GM19351 (cell line): Measurements from ENCODE around the gene ZNF790.
"Not testable (repeated sequence)": the region's sequence is repeated elsewhere in the genome, so short reads cannot be mapped to it uniquely, and the experiment has no call there.

Source experiments
- ATAC-seq: cut with Tn5 transposase; IDR thresholded peaks from one replicate; pipeline ENCODE4 v1.9.1; 2021; ENCODE audit warnings: mild to moderate bottlenecking, moderate library complexity; ENCODE audit not compliant: unreplicated experiment

The ZNF790 gene

GRCh38 chr19:36837906-36838783, at the start of gene ZNF790:
Gene ZNF790 (minus strand): TSS chr19:36838387. CDS start chr19:36825619, 12,768 bp downstream.
- peak; percentile 94 for ATAC-seq

- ATAC-seq: no peak
Measured at GRCh38 chr19:36876993-36877938, 39.1 kb upstream of the ZNF790 start.

GRCh38 chr19:36851898-36852297, 13.7 kb upstream of the ZNF790 start:
- no peak for ATAC-seq

- peak; percentile 82 for ATAC-seq
Measured at GRCh38 chr19:36850559-36851442, 12.6 kb upstream of the ZNF790 start, which contains the start of gene ZNF345. Gene ZNF345 (plus strand): TSS chr19:36850876. CDS start chr19:36876831, 25,955 bp downstream.

DNA sequence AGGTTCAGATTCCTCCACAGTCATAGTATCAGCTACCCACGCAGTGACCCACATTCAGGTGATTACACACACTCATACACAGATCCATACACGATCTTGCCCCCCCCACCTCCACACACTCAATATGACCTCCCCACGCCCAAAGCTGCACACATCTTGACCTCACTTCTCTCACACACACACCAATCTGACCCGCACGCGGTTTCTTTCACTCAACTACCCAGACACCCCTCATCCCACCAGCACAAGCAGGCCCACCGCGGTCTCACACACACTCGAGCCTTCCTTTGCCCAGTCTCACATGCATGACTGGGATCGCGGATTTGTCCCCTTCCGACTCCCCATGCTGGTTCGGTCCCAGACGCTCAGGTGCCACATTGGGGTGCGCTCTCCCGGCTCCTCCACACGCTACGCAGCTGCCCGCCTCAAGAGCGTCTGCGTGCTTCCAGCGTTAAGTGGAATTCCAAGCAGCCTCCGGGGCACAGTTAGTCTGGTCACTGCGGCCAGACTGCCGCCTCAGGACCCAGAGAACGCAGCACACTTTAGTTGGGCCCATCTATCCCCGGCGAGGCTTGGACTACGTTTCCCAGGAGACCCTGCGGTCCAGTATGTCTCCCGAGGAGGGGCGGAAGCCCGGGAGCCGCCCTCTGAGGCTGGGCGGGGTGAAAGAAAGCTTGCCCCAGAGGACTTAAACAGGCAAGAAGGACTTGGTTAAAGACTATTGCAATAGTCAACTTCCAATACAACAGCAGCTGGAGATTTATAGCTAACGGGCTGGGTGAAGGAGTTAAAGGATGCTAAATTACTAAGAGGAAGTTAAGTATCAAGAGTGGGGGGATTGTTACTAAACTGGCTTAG, 11.7 kb upstream of the ZNF790 start:
- peak; percentile 85 for ATAC-seq

DNA sequence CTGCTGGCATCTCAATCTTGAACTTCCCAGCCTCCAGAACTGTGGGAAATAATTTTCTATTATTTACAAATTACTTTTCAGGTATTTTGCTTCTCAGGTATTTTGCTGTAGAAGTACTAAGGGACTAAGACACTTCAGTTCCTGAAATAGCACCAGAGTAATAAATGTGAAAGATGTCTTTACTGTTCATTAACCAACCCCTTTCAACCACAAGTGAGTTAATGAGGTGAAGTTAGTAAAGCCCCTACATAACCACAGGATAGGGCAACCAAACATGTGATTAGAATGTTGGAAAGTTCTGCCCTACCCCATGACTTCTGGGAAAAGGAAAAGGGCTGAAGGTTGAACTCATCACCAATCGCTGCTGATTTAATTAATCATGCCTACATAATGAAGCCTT, 9.8 kb upstream of the ZNF790 start:
- ATAC-seq: no peak

- no peak for ATAC-seq
Measured at GRCh38 chr19:36838784-36839324, 667 bp upstream of the ZNF790 start.

- ATAC-seq: no peak
Measured at GRCh38 chr19:36837176-36837905, 846 bp downstream of the ZNF790 start.

GRCh38 chr19:36833430-36833829, 4.8 kb downstream of the ZNF790 start:
- ATAC-seq: no peak

DNA sequence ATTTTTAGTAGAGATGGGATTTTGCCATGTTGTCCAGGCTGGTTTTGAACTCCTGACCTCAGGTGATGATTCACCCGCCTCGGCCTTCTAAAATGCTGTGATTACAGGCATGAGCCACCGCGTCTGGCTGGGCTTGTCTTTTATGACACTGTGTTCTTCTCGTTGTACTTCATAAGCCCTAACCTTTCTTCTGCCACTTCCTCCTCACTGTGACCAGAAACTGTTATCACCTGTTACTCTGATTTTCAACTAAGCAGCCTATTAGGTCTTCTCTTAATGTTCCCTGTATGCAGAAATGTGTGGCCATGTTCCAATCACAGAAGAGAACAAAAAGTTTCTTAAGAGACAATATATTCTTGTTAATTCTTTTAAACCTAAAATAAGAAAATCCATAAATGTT, 16.4 kb downstream of the ZNF790 start:
- no peak for ATAC-seq

GRCh38 chr19:36819130-36819630, 19.0 kb downstream of the ZNF790 start:
- ATAC-seq: no peak

- no peak for ATAC-seq
Measured at GRCh38 chr19:36807029-36807428, 31.2 kb downstream of the ZNF790 start.

- no peak for ATAC-seq
Measured at GRCh38 chr19:36805364-36805763, 32.8 kb downstream of the ZNF790 start.

GRCh38 chr19:36797786-36798108, 40.4 kb downstream of the ZNF790 start:
- no peak for ATAC-seq

DNA sequence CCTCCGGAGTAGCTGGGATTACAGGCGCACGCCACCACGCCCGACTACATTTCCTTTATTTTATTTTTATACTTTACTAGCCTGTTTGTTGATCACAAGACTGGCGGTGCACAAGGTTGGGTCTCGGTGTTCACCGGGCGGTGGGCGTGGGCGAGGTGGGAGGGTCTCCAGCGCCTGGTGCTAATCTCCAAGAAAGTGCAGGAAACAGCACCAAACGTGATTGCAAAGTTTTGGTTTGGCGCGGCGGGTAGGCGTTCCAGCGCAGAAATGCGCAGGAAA, 41.5 kb downstream of the ZNF790 start:
- ATAC-seq: no peak

DNA sequence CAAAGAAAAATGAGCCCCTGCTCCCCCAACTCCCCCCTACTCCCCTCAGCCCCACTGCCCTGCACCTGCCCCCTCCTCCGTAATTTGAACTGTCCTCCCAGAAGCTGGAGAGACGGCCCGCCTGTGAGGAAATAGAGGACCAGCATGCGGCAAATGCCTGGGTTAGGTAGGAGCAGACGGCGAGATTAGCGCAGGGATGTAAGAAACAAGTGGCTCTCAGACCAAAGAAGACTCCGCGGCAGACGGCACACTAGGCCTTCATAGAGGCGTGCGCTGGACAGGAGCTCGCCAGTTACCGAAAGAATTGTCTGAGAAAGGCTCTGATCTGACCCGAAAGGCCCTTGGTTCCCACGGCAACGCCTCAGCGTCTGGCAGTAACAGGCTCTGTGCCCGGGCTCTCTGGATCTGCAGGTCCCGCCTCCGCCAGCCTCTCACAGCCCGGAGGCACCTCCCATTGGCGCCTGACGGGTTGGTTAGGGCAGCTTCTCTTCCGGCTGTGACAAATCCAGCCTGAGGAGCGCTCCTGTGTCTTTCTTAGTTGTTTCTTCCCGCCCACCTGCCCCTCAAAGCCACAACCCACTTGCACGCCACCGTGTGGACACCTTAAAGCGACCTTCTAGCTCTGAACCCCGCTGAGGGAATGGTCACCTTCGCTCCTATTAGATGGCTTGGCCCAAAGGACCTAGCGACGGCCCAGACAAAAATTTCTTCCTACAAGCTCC, 46.6 kb downstream of the ZNF790 start:
- not testable (repeated sequence) for ATAC-seq

GRCh38 chr19:36775768-36776167, 62.4 kb downstream of the ZNF790 start:
- no peak for ATAC-seq

GRCh38 chr19:36773223-36773579, 65.0 kb downstream of the ZNF790 start:
- no peak for ATAC-seq
